Thoracic aorta (tissue), 2 donors: ENCODE results near the gene SAMMSON. TPM values are rescaled to one million over a fixed set of nuclear protein-coding genes. Genes with fewer than 3 reads are reported as not detected.

Experiments
- ATAC-seq: fragments of 150-250 bp; one replicate; pipeline ENCODE4 v1.8.0; 2017; ENCODE audit warnings: low read depth; ENCODE audit not compliant: insufficient number of reproducible peaks, low FRiP score
- DNase-seq: peaks from one replicate; pipeline ENCODE4 v3.0.0-alpha.2; 2020; ENCODE audit warnings: low spot score
- H3K27ac ChIP-seq, 2 donors: fragments of 200-600 bp; sonication (generic); 1 replicate in 1 of 2; 2 replicates in 1 of 2; pipeline ENCODE4 v1.5.1; 2016; ENCODE audit warnings: mild to moderate bottlenecking in 2 of 2, moderate library complexity in 2 of 2
- H3K27me3 ChIP-seq: fragments of 200-600 bp; sonication (generic); replicated peaks from 2 replicates; pipeline ENCODE4 v1.6.0; 2016; ENCODE audit warnings: mild to moderate bottlenecking; ENCODE audit not compliant: insufficient read depth
- H3K36me3 ChIP-seq: fragments of 200-600 bp; sonication (generic); one replicate; pipeline ENCODE4 v1.5.1; 2016
- H3K4me1 ChIP-seq, 2 donors: fragments of 200-600 bp; sonication (generic); 1 replicate in 1 of 2; 2 replicates in 1 of 2; pipeline versions ENCODE4 v1.5.1 to v1.6.0; 2016; ENCODE audit warnings: low read depth in 2 of 2, mild to moderate bottlenecking in 1 of 2; ENCODE audit not compliant: control insufficient read depth in 1 of 2
- H3K4me3 ChIP-seq: fragments of 200-600 bp; sonication (generic); 2 replicates; pipeline ENCODE4 v1.5.1; 2016; ENCODE audit warnings: mild to moderate bottlenecking
- H3K9me3 ChIP-seq: fragments of 200-600 bp; sonication (generic); 2 replicates; pipeline ENCODE4 v1.5.1; 2016
- total RNA-seq, 2 donors: library from RNA; depleted of rRNA; stranded (reverse); fragments of >200 nt; gene quantifications; one replicate each; pipeline versions ENCODE4 v1.1.0 to v1.2.3, GENCODE V29; 2016
- TF ChIP-seq, protein P1 (sequence below): fragments of 200-600 bp; sonication (generic); IDR thresholded peaks from one replicate; pipeline ENCODE4 v1.5.1; 2019; ENCODE audit warnings: antibody characterized with exemption

The SAMMSON gene
- total RNA-seq, 2 donors from 2014 or later: 3.4 to 25.3 TPM

DNA sequence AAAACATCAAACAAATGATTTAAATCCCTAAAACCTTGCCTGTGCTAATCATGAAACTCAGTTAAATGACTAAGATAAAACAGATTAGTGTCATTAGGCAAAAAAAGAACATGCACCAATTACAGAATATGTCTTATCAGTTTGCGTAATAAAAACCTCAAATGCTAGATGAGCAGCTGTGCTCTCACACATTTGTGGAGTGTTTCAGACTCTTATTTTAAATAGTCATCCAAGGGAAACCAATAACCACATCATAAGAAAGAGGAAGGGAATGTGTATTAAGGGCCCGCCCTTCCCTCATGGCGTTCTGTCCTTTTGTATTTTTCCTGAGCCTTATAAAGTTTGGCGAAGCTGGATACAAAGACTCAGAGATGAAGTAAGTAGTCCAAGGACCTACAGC lies 6.6 kb downstream of the SAMMSON start:
- no peak overlapping the region for H3K27ac ChIP-seq
- DNase-seq: no peak
- no peaks in the 10 kb centered on the region for H3K36me3 ChIP-seq
- no peak for ATAC-seq
- no peaks in the 10 kb centered on the region for H3K27me3 ChIP-seq
- no peak overlapping the region for H3K4me3 ChIP-seq
- peaks cover 1 to 7% of the 10 kb centered on the region in 2 donors for H3K4me1 ChIP-seq
- no peaks in the 10 kb centered on the region for H3K9me3 ChIP-seq
- TF ChIP-seq, protein P1, sequence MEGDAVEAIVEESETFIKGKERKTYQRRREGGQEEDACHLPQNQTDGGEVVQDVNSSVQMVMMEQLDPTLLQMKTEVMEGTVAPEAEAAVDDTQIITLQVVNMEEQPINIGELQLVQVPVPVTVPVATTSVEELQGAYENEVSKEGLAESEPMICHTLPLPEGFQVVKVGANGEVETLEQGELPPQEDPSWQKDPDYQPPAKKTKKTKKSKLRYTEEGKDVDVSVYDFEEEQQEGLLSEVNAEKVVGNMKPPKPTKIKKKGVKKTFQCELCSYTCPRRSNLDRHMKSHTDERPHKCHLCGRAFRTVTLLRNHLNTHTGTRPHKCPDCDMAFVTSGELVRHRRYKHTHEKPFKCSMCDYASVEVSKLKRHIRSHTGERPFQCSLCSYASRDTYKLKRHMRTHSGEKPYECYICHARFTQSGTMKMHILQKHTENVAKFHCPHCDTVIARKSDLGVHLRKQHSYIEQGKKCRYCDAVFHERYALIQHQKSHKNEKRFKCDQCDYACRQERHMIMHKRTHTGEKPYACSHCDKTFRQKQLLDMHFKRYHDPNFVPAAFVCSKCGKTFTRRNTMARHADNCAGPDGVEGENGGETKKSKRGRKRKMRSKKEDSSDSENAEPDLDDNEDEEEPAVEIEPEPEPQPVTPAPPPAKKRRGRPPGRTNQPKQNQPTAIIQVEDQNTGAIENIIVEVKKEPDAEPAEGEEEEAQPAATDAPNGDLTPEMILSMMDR: no peak

DNA sequence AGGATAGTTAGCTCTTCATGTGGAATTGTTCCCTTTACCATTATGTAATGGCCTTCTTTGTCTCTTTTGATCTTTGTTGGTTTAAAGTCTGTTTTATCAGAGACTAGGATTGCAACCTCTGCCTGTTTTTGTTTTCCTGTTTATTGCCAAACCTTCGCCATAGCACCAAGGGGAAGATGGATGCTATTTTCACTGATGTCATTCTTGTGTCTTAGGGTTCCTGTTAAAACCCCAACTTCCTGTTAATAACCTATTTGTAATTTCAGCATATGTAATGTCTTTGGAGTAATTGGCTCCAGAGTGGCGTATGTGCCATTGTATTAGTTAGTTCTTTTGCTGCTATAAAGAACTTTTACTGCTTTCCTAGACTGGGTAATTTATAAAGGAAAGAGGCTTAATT lies 10.8 kb downstream of the SAMMSON start:
- Histone ChIP-seq H3K4me3 (no peak overlapping the region), H3K36me3 (no peaks in the 10 kb centered on the region), H3K9me3 (no peaks in the 10 kb centered on the region), H3K27me3 (no peaks in the 10 kb centered on the region), H3K27ac (no peak overlapping the region), H3K4me1 (peaks cover 11 to 35% of the 10 kb centered on the region in 2 donors)
- no peak for DNase-seq
- no peak for ATAC-seq
- TF ChIP-seq, protein P1: no peak

DNA sequence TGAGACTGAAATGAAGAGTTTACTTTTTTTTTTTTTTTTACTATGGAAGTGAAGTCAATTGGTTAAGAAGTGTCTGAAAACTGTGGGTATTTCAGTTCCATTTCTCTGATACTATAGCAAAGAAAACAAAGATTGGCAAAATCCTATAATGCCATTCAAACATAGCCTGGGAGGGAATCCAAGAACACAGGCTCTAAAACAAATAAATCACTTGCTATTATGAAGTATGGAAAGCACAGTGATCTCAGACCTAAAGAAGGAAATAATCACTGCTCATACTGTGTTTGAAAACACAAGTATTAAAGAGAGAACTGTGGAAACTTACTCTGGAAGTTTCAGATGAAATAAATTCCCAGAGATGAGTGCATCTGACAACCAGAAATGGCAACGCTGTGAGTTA lies 12.0 kb downstream of the SAMMSON start:
- Histone ChIP-seq H3K27ac (peak overlapping the region; percentile 60 to 63), H3K9me3 (no peaks in the 10 kb centered on the region), H3K4me1 (peaks cover 11 to 35% of the 10 kb centered on the region in 2 donors), H3K36me3 (no peaks in the 10 kb centered on the region), H3K27me3 (no peaks in the 10 kb centered on the region), H3K4me3 (no peak overlapping the region)
- TF ChIP-seq, protein P1: no peak
- peak; percentile 43 for ATAC-seq
- DNase-seq: no peak

DNA sequence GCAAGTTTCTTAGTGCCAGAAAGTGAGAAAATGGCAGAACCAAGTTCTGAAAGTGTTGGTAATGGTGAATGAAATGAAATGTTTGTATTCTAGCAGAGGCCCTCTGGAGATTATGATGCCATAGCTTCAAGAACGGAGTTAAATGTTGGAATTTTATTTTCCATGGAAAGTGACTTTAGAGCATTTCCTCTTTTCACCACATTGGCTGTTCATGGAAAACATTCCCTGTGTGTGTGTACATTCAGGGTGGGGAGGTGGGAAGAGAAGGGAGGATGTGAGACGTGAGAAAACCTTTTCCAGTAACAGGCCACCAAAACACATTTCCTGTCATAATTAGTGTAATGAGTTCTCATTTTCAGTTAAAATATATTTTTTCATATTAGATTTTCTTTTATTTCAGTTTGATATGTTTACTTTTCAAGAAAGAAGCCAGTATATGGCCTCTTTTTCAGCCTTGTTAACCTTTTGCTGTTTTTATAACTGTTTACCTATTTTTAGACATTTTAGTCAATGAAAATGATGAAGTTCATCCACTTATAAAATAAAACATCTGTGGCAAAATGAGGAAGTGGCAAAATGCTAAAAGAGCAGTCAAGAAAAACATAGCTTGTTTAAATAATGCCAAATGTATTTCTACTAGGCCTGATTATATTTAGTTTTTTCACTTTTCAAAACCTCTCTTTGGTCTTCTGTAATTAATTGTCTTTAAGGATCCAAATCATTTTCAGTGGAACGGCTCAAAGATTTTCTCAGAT lies 21.6 kb downstream of the SAMMSON start:
- Histone ChIP-seq H3K4me3 (no peak overlapping the region), H3K27me3 (no peaks in the 10 kb centered on the region), H3K4me1 (peaks cover 12 to 22% of the 10 kb centered on the region in 2 donors), H3K27ac (peak overlapping the region in 1 of 2 donors; percentile 77), H3K9me3 (no peaks in the 10 kb centered on the region), H3K36me3 (no peaks in the 10 kb centered on the region)
- TF ChIP-seq, protein P1: no peak
- ATAC-seq (no peak), DNase-seq (no peak)

DNA sequence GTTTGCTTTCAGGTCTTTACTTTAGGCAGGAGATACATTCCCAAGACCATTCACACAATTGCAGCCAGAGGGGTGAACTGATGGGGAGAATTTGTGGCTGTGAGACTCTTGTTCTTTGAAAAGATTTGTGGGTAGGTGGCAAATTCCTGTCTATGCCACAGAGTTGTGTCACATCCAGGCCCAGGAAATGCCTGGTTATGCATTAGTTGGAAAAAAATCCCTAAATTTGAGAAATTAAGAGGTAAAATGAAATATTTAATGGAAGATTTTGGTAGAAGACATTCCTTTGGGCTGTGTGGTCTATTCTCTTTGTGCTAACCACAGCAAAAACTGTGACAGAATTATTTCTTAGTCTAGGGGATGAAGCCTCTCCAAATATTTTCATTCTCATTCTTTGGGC lies 28.8 kb downstream of the SAMMSON start:
- ATAC-seq: no peak

More for the DNA sequence above, 28.8 kb downstream of the SAMMSON start:
- Histone ChIP-seq H3K27me3 (no peaks in the 10 kb centered on the region), H3K36me3 (no peaks in the 10 kb centered on the region), H3K4me1 (no peaks in the 10 kb centered on the region), H3K4me3 (no peak overlapping the region), H3K9me3 (no peaks in the 10 kb centered on the region), H3K27ac (no peak overlapping the region)
- no peak for DNase-seq
- TF ChIP-seq, protein P1: no peak
